AG04449 (cell line): ENCODE data around the gene ROPN1B.

ENCODE experiments used
- CTCF ChIA-PET: fragments of 350-600 bp; formaldehyde crosslinking; extraction: SDS; loops from one replicate; lab custom pipeline; 2021; ENCODE audit warnings: antibody characterized with exemption; lab: Yijun Ruan, JAX
- POLR2A ChIA-PET: fragments of 400-600, 350-600 bp; formaldehyde crosslinking; extraction: SDS; loops from one replicate; lab custom pipeline; 2020; ENCODE audit warnings: antibody characterized with exemption, inconsistent platforms; lab: Yijun Ruan, JAX
- DNase-seq: peaks from one replicate; pipeline ENCODE4 v3.0.0-alpha.2; 2010; ENCODE audit warnings: low read depth, low spot score
- H3K4me3 ChIP-seq: 2 replicates; pipeline ENCODE4 v1.5.1; 2011; ENCODE audit warnings: low read depth, mild to moderate bottlenecking, control low read depth, low read length
- TF ChIP-seq, protein P1 (sequence below): IDR thresholded peaks from one replicate; pipeline ENCODE4 v1.5.1; 2011; ENCODE audit warnings: mild to moderate bottlenecking, moderate library complexity, low read length, control low read depth, inconsistent platforms; ENCODE audit not compliant: insufficient read depth; ENCODE audit errors: missing control alignments

ROPN1B gene

DNA sequence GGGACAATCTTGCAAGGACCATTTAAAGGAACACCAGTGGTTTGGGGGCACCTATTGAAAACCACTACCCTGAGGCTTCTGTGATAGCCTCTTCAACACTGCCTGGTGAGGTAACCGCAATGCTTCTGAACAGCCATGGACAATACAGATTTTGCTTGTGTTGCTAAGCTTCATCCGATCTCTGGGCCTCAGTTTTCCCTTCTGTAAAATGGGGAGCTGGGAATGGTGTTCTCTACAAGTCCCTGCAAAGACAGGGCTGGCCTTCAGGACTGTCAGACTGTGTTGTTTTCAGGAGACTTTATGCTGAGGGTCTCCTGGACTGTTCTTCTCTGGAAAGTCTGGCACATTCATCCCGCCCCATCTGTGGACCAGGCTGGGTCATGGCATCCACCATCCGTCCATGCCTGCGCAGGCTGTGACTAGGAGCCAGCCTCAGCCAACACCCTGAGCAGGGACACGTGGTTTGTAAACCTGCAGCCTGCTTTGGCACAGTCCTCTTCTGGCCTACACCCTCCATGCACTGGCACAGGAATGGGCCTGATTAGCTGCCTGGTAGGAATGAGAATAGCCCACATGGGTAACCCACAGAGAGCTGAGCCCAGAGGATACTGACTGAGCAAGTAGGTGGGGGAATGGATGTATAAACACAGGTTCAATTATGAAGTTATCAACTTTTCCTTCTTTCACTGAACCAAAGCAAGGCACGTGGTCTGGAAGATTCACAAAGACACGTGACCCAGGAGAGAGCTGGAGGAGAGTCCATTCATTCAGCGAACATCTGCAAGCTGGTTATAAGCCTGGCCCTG lies 55.3 kb downstream of the ROPN1B start:
- POLR2A ChIA-PET = no interaction called here
- no peak overlapping the region for H3K4me3 ChIP-seq
- TF ChIP-seq, protein P1, sequence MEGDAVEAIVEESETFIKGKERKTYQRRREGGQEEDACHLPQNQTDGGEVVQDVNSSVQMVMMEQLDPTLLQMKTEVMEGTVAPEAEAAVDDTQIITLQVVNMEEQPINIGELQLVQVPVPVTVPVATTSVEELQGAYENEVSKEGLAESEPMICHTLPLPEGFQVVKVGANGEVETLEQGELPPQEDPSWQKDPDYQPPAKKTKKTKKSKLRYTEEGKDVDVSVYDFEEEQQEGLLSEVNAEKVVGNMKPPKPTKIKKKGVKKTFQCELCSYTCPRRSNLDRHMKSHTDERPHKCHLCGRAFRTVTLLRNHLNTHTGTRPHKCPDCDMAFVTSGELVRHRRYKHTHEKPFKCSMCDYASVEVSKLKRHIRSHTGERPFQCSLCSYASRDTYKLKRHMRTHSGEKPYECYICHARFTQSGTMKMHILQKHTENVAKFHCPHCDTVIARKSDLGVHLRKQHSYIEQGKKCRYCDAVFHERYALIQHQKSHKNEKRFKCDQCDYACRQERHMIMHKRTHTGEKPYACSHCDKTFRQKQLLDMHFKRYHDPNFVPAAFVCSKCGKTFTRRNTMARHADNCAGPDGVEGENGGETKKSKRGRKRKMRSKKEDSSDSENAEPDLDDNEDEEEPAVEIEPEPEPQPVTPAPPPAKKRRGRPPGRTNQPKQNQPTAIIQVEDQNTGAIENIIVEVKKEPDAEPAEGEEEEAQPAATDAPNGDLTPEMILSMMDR = no peak
- CTCF ChIA-PET = interaction anchor here (1.3 kb wide), 1 partner anchor 52 kb away, joined by 3 read pairs; no protein-coding TSS in a partner anchor
- no peak for DNase-seq

DNA sequence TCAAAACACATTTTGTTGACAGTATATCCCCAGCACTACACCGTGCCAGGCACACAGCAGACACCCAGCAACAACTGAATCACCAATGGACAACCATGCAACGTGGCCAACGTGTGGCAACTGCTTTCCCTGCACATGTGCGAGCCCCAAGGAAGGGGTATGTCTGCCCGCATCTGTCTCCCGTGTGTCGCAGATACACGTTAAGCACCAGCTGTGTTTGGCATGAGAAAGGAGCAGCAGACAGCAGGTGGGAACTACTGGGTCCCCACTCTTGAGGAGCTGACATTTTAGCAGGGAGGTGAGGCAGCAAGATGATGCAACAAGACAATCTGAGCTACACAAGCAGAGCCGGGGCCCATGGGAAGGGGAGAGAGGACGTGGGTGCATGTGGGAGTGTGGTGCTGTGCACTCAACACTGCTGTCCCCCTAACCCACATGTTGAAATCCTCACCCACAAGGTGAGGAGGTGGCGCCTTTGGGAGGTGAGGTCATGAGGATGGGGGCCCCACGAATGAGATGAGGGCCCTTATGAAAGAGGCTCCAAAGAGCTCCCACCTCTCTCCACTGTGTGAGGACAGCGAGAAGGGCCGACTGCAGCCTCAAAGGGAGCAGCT lies 56.2 kb downstream of the ROPN1B start:
- no peak for DNase-seq
- CTCF ChIA-PET = no interaction called here
- H3K4me3 ChIP-seq = no peak overlapping the region
- POLR2A ChIA-PET = no interaction called here
- TF ChIP-seq, protein P1 = no peak

DNA sequence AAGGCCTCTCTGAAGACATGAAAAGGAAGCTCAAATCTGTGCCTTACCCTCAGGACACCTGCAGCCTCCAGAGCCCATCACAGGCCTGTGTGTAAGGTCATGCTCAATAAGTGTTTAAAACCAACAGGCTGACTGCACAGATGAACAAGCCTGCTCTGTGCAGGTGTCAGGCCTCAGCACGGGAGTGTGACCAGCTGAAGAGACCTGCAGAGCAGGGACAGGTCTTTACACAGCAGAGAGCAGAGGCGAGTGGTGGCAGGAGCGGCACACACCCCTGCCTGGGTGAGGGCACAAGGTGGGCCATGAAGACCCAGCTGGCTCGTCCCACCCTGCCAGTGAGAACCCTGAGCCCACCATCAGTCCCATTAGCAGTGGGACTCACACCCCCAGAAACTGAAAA lies 56.9 kb downstream of the ROPN1B start:
- CTCF ChIA-PET = no interaction called here
- POLR2A ChIA-PET = no interaction called here
- no peak for DNase-seq
- H3K4me3 ChIP-seq = no peak overlapping the region
- TF ChIP-seq, protein P1 = no peak

DNA sequence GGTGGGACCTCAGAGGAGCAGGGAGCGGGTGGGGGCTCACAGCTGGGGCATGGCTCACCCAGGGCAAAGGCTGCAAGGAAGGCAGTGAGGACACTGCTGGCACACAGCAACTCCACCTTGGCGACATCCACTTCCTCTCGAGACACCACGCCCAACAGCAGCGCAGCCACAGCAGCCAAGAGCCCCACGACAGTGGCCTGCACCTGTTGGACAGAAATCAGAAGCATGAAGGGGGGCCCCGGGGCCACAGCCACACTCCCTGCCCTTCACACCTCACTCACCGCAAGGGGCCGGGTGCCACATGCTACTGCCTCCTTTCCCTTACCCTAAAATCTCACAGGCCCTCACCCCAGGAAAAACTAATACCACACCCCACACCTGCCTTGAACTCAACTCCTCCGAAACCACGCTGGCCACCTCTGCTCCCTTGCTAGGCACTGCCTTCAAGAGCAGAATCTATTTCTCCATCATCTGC lies 57.3 kb downstream of the ROPN1B start:
- CTCF ChIA-PET = no interaction called here

DNA sequence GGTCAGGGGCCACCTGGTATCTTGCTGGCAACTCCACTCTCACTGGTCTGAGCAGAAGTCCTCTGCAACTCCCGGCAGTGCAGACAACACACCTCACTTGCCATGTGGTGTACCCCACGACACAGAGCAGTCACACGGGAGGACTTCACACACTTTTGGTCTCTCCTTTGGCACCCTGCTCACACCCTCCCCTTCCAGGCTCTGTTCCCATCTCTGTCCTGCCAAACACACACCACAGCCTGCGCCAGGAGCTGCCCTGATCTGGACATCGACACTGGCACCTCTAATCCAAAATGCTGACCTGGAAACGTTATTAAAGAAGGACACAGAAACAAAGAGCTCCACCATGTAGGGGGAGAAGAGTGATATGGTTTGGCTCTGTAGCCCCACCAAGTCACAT lies 57.8 kb downstream of the ROPN1B start:
- no peak for DNase-seq
- no peak overlapping the region for H3K4me3 ChIP-seq
- CTCF ChIA-PET = no interaction called here
- POLR2A ChIA-PET = no interaction called here
- TF ChIP-seq, protein P1 = no peak

More for the DNA sequence above, 57.3 kb downstream of the ROPN1B start:
- TF ChIP-seq, protein P1 = no peak
- H3K4me3 ChIP-seq = no peak overlapping the region
- POLR2A ChIA-PET = no interaction called here
- DNase-seq = no peak

DNA sequence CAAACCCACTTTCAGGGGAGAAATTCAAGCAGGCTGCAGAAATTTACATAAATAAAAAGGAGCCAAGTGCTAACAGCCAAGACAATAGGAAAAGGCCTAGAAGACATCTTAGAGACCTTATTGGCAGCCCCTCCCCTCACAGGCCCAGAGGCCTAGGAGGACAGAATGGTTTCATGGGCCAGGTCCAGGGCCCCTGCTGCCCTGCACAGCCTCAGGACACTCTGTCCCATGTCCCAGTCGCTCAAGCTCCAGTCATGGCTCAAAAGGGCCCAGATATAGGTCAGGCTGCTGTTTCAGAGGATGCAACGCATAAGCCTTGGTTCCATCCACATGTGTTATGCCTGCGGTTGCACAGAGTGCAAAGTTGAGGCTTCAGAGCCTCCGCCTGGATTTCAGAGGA lies 59.1 kb downstream of the ROPN1B start:
- ChIA-PET POLR2A (no interaction called here), CTCF (no interaction called here)
- TF ChIP-seq, protein P1 = no peak
- no peak overlapping the region for H3K4me3 ChIP-seq
- DNase-seq = no peak
